ENCODE data around the gene ATP6V1A.

- TF ChIP-seq EP300 (IDR thresholded peaks at IDR 0.05; ENCODE audit: borderline replicate concordance in 1 of 2, low read depth in 1 of 2, low read length in 1 of 2) = no peak
- TF ChIP-seq TEAD4 (IDR thresholded peaks at IDR 0.05; ENCODE audit: borderline replicate concordance, insufficient read depth) = no peak
- TF ChIP-seq SMC3 (IDR thresholded peaks at IDR 0.05; ENCODE audit: low read depth, low read length) = no peak
- TF ChIP-seq ZBTB33 (IDR thresholded peaks at IDR 0.05; ENCODE audit: borderline replicate concordance, low read depth) = no peak
- TF ChIP-seq EZH2phosphoT487 (IDR thresholded peaks at IDR 0.05; ENCODE audit: borderline replicate concordance, low read depth) = no peak
Observed at GRCh38 chr3:113852506-113852905, 105.7 kb downstream of the ATP6V1A start.
